Measurements from ENCODE around the gene CYP4V2.

CYP4V2 gene

DNA sequence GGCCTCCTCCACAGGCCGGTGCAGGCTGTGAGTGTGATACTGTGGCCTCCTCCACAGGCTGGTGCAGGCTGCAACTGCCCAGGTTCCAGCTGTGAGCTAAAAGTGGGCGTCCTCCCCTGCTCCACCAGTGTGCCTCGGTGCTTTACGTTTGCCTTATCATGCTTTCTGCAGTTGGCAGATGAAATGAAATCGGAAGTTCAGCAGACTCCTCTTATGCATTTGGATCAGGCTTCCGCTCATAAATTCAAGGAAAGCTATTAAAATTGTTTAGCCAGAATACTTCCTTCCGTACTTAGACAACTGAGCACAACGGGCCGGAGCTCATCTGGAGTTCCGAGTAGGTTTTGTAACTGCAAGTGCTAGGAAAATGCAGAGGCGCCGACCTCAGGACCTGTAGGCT is 12.0 kb downstream of the CYP4V2 start:
- no peaks in the 10 kb centered on the region for H3K36me3 Mint-ChIP-seq
- no peaks in the 10 kb centered on the region for H3K9me3 Mint-ChIP-seq
- H3K27ac Mint-ChIP-seq: no peak overlapping the region
- H3K4me1 Mint-ChIP-seq: peaks cover 10% of the 10 kb centered on the region
- no peak overlapping the region for H3K4me3 Mint-ChIP-seq
- H3K27me3 Mint-ChIP-seq: no peaks in the 10 kb centered on the region

DNA sequence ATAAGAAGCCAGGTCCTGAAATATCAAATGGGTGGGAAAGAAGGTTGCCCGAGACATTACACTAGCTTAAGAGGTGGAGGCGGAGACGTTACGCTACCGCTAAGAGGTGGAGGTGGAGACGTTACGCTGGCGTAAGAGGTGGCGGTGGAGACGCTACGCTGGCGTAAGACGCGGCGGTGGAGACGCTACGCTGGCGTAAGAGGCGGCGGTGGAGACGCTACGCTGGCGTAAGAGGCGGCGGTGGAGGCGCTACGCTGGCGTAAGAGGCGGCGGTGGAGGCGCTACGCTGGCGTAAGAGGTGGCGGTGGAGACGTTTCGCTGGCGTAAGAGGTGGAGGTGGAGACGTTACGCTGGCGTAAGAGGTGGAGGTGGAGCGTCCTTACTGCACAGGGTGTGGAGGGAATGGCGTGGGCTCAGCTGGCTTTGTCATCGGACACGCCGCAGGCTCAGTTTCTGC is 12.8 kb downstream of the CYP4V2 start:
- Mint-ChIP-seq H3K4me1 (peaks cover 10% of the 10 kb centered on the region), H3K36me3 (peaks cover 5% of the 10 kb centered on the region), H3K4me3 (no peak overlapping the region), H3K27ac (no peak overlapping the region), H3K27me3 (no peaks in the 10 kb centered on the region), H3K9me3 (peaks cover 5% of the 10 kb centered on the region)

DNA sequence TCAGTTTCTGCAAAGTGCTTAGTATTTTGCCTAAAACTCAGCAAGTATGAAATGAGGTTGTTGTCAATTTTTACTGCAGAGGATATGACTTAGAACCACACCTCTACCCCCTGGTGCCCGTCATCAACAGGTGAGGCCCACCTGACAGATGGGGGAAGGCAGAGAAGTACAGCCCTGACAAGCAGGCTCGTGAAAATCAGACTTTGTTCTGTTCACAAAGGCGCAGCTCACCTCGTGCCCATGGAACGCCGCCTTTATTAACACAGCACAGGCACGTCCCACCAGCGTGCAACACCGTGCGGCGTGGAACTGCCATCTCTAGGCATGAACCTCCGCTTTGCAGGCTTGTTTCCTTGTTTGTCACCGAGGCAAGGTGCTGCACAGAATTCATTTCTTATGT is 13.3 kb downstream of the CYP4V2 start:
- no peaks in the 10 kb centered on the region for H3K27me3 Mint-ChIP-seq
- H3K9me3 Mint-ChIP-seq: peaks cover 9% of the 10 kb centered on the region
- H3K4me1 Mint-ChIP-seq: peaks cover 10% of the 10 kb centered on the region
- no peak overlapping the region for H3K27ac Mint-ChIP-seq
- peaks cover 11% of the 10 kb centered on the region for H3K36me3 Mint-ChIP-seq
- H3K4me3 Mint-ChIP-seq: no peak overlapping the region

DNA sequence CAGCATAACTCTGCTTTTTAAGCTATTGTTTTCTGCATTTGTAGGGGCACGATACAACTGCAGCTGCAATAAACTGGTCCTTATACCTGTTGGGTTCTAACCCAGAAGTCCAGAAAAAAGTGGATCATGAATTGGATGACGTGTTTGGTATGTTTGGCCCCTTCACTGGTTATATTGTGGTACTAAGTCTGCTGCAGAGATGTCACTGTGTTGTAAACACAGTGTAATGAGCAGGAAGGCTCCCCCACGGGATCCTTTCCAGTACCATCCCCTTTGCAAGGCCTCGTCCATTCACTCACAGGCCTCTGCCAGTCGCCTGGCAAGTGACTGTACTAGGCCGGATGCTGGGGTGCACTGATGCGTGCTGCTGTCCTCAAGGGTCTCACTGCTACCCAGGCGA is 13.8 kb downstream of the CYP4V2 start:
- H3K27me3 Mint-ChIP-seq: no peaks in the 10 kb centered on the region
- no peak overlapping the region for H3K27ac Mint-ChIP-seq
- peaks cover 10% of the 10 kb centered on the region for H3K4me1 Mint-ChIP-seq
- H3K4me3 Mint-ChIP-seq: no peak overlapping the region
- peaks cover 13% of the 10 kb centered on the region for H3K36me3 Mint-ChIP-seq
- peaks cover 10% of the 10 kb centered on the region for H3K9me3 Mint-ChIP-seq

DNA sequence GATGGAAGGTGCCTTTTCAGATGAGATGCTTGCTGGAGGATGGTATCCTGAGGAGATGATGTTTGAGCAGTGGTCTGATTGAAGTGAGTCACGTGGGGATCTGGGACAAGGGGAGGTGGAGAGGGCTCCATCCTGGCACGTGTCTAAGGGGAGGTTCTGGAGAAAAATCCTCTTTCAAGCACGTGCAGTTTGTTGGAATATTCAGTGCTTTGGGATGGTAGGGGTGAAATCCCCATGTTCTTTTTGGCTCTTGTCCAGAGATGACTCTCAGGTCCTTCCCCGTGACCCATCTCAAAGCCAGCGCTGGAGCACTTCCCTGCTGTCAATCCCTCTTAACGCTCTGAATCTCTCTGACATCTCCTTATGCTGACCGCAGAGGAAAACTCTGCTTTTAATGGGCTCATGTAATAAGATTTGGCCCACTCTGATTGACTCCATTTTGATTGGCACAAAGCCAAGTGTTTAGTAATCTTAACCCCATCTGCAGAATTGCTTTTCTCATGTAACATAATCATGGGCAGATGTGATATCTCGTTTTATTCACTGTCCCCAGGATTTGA is 25.2 kb downstream of the CYP4V2 start:
- H3K4me1 Mint-ChIP-seq: no peaks in the 10 kb centered on the region
- no peak overlapping the region for H3K4me3 Mint-ChIP-seq
- peaks cover 10% of the 10 kb centered on the region for H3K36me3 Mint-ChIP-seq
- no peaks in the 10 kb centered on the region for H3K27me3 Mint-ChIP-seq
- H3K27ac Mint-ChIP-seq: no peak overlapping the region
- H3K9me3 Mint-ChIP-seq: no peaks in the 10 kb centered on the region

DNA sequence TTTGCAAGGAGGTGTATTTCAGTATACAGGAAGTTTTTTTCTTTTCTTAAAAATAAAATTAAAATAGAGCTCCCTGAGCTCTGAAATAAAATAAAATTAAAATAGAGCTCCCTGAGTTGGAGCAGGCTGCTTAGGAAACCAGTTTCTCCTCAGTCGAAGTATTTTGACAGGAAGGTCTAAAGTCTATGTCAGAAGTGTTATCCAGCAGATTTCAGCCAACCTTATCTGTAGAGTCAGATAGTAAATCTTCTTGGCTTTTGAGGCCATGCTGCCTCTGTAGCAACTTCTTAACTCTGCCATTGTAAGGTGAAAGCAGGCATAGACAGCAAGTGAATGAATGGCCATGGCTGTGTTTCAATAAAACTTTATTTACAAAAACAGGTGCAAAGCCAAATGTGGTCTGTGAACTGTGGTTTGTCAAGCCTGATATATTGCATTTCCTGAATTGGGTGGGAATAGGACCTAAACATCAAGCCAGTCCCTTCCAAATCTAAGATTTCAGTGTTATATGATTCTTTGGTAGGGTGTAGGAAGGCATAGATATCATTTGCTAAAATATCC is 26.4 kb downstream of the CYP4V2 start:
- Mint-ChIP-seq H3K4me1 (no peaks in the 10 kb centered on the region), H3K36me3 (peaks cover 6% of the 10 kb centered on the region), H3K27ac (no peak overlapping the region), H3K4me3 (no peak overlapping the region), H3K27me3 (no peaks in the 10 kb centered on the region), H3K9me3 (peaks cover under 1% of the 10 kb centered on the region)

DNA sequence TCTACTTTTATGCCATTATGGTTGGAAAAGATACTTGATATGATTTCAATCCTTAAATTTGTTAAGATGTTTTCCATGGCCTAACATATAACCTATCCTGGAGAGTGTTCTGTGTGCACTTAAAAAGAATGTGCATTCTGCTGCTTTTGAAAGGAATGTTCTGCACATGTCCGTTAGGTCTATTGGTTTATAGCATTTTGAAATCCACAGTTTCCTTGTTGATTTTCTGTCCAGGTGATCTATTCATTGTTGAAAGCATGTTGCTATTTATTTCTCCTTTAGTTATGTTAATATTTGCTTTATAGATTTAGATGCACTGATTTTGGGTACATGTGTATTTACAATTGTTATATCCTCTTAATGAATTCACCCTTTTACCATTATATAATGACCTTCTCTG is 30.3 kb downstream of the CYP4V2 start:
- H3K27ac Mint-ChIP-seq: no peak overlapping the region
- H3K9me3 Mint-ChIP-seq: peaks cover 14% of the 10 kb centered on the region
- no peaks in the 10 kb centered on the region for H3K27me3 Mint-ChIP-seq
- no peaks in the 10 kb centered on the region for H3K4me1 Mint-ChIP-seq
- no peak overlapping the region for H3K4me3 Mint-ChIP-seq
- peaks cover 27% of the 10 kb centered on the region for H3K36me3 Mint-ChIP-seq

DNA sequence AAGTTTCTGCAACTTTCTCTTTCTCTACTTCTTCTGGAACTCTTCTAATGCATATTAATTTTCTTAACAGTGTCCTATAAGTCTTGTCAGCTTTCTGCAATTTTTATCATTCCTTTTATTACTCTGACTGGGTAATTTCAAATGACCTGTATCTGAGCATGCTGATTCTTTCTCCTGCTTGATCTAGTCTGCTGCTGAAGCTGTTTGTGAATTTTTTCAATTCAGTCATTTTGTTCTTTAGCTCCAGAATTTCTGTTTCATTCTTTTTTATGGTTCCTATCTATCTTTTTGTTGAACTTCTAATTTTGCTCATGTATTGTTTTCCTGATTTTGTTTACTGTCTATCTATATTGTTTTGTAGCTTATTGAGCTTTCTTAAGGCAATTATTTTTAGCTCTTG is 34.5 kb downstream of the CYP4V2 start:
- no peak overlapping the region for H3K4me3 Mint-ChIP-seq
- no peak overlapping the region for H3K27ac Mint-ChIP-seq
- H3K27me3 Mint-ChIP-seq: no peaks in the 10 kb centered on the region
- H3K36me3 Mint-ChIP-seq: peaks cover 29% of the 10 kb centered on the region
- H3K4me1 Mint-ChIP-seq: no peaks in the 10 kb centered on the region
- peaks cover 19% of the 10 kb centered on the region for H3K9me3 Mint-ChIP-seq

DNA sequence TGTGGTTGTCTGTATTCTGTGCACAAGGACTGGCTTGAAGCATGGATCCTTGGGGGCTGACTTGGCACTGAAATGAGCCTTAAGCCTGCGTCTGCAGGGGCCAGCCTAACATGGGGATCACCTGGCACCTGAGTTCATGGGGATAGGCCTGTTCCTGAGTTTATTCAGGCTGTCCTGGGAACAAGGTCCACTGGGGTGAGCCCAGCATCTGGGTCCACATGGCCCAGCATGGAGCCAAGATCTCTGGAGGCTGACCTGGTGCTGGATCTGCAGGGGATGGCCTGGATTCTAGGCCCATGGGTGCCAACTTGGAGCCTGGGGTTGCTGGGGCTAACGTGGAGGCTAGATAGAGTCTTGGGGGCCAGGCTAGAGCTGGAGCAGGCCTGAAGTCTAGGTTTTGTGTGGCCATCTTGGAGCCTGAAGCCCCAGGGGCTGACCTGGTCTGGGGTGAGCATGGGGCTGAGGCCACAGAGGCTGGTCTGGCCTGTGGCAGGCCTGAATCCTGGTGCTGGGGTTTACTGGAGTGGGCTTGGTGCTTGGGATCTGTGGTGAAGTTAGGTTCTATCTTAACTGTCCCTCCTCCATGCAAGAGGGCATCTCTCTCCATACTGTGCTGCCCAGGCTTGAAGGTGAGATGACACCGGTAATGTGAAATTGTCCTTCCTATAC is 35.3 kb downstream of the CYP4V2 start:
- Mint-ChIP-seq H3K4me3 (no peak overlapping the region), H3K9me3 (peaks cover 19% of the 10 kb centered on the region), H3K27ac (no peak overlapping the region), H3K27me3 (no peaks in the 10 kb centered on the region), H3K36me3 (peaks cover 28% of the 10 kb centered on the region), H3K4me1 (no peaks in the 10 kb centered on the region)

DNA sequence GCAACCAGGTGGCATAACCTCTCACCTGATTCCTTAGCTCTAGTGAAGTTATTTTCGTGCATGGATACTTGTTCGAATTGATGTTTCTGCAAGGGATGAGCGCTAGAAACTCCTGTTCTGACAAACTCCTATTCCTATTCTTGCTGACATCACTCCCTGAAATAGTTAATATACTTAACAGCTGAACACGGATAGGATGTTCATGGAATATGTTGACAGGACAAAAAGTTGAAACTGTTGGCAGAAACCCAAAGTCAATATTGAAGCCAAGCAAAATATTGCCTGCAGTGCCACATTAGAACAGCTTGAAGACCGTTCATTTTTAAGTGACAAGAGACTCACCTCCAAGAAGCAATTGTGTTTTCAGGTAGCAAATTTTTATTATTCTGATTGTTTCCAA is 35.9 kb downstream of the CYP4V2 start, which contains the start of gene KLKB1:
Gene KLKB1, plus strand, starts transcription at position 287 of the 400 bp plus-strand sequence. CDS start 689 bp downstream, outside the sequence.
- Mint-ChIP-seq H3K36me3 (peaks cover 26% of the 10 kb centered on the region), H3K27me3 (no peaks in the 10 kb centered on the region), H3K9me3 (peaks cover 19% of the 10 kb centered on the region), H3K27ac (no peak within 1 kb of the TSS), H3K4me1 (no peaks in the 10 kb centered on the region), H3K4me3 (no peak within 1 kb of the TSS)

DNA sequence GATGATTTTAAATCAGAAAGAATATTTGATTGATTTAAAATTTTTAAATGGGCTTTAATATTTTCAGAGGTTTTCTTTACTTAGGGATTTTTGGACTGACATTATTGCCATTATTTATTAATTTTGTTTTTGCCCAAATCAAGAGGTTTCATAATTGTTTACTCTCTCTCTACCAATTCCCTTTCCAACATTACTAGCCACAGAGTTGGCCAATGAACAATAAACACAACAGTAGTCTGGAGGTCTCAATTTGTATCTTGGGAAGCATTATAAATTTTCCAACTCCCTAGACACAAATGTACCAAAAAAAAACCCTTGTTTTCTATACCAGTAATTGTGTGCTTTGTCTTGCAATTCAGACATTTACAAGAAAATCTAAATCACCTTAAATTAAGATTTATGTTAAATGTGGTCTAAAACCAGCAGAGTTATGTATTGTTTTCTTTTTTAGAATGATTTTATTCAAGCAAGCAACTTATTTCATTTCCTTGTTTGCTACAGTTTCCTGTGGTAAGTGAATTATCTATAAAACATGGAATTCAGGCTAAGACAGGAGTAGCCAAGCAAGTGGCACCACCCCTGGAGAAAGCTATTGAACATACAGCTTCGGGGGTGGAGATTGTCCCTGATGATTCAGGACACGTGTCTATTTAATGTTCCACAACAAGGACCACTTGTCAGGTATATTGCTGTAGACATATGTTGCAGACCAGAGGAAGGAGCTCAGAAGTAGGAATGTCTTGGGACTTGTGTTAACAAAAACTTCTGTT is 36.6 kb downstream of the CYP4V2 start:
- Mint-ChIP-seq H3K4me1 (no peaks in the 10 kb centered on the region), H3K36me3 (peaks cover 27% of the 10 kb centered on the region), H3K9me3 (peaks cover 17% of the 10 kb centered on the region), H3K27ac (no peak overlapping the region), H3K4me3 (no peak overlapping the region), H3K27me3 (no peaks in the 10 kb centered on the region)

DNA sequence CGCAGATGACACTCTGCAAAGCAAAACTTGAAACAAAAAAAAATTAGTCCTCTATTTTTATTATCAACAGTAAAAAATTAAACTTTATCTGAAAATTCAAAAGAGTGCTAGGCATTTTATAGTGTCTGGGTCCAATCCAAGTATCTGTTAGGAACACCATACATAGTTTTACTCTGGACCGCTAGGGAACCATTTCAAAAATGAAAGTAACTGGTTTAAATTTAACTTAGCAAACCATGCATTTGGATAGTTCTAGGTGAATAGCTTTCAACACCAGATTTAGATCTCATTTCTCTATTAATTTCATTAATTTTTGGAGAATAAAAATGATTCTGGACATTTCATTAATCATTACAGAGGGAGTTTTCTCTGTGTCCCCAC is 37.1 kb downstream of the CYP4V2 start:
- H3K4me1 Mint-ChIP-seq: no peaks in the 10 kb centered on the region
- peaks cover 26% of the 10 kb centered on the region for H3K36me3 Mint-ChIP-seq
- no peak overlapping the region for H3K27ac Mint-ChIP-seq
- H3K27me3 Mint-ChIP-seq: no peaks in the 10 kb centered on the region
- peaks cover 12% of the 10 kb centered on the region for H3K9me3 Mint-ChIP-seq
- H3K4me3 Mint-ChIP-seq: no peak overlapping the region

DNA sequence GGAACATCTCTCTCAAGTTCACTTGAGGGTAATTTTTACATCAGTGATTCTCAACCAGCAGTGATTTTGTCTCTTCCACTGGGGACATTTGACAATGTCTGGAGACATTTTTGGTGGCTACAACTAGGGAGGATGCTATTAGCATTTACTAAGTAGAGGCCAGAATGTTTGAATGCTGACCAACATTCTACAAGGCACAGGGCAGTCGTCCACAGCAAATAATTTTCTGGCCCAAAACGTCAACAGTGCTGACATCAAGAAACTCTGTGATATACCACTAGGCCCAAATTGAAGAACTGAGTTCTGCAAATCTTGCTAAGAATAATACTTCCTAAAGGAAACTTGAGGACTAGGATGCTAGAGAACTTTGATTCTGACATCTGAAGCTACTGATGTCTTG is 43.0 kb downstream of the CYP4V2 start:
- Mint-ChIP-seq H3K27ac (no peak overlapping the region), H3K27me3 (no peaks in the 10 kb centered on the region), H3K9me3 (no peaks in the 10 kb centered on the region), H3K4me3 (no peak overlapping the region), H3K36me3 (peaks cover 18% of the 10 kb centered on the region), H3K4me1 (no peaks in the 10 kb centered on the region)

DNA sequence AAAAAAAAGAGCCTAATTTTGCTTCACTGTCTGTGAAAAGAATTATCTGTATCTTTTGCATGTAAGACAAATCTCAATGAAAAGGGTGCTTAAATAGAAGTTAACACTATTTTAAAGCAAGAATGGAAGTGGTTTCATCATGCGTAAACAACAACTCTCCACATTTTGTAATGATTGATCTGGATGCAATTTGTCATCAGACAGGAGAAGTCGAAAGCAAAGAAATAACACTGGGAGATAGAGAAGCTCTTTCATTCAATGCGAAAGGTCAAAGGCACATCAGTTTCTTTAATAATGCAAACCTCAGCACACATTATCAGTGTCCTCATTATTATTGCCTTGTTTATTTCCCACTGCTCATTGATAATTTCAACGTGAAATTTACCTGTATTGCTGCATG is 44.8 kb downstream of the CYP4V2 start:
- Mint-ChIP-seq H3K4me3 (no peak overlapping the region), H3K27ac (no peak overlapping the region), H3K9me3 (no peaks in the 10 kb centered on the region), H3K36me3 (peaks cover 19% of the 10 kb centered on the region), H3K4me1 (no peaks in the 10 kb centered on the region), H3K27me3 (no peaks in the 10 kb centered on the region)

DNA sequence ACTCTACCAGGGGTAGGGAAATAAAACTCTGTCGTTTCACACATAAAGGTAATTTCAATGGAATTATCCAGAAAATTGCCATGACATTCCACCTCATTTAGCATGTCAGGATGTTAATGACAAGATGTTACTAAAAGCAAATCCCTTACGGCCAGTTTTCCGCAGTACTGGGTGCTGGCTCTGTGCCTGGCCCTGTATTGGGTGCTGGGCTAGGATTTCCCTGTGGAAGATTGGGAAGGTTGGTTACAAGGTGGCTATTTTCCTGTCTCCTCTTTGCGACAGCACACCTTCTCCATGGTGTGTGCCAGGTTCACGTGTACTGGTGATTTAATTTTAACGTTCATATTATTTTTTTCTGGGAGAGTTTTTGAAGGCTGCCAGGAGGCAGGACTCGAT is 49.1 kb downstream of the CYP4V2 start:
- Mint-ChIP-seq H3K4me1 (no peaks in the 10 kb centered on the region), H3K4me3 (no peak overlapping the region), H3K9me3 (no peaks in the 10 kb centered on the region), H3K27me3 (no peaks in the 10 kb centered on the region), H3K27ac (no peak overlapping the region), H3K36me3 (peaks cover 12% of the 10 kb centered on the region)
